HG03575 (cell line): ENCODE results near the gene PADI3.

Experiments used
- ATAC-seq: cut with Tn5 transposase; IDR thresholded peaks from one replicate; pipeline ENCODE4 v1.9.1; 2021; ENCODE audit not compliant: unreplicated experiment, insufficient number of reproducible peaks, low FRiP score; ENCODE audit errors: extremely low read depth

The PADI3 gene

GRCh38 chr1:17213148-17213781, 35.6 kb upstream of the PADI3 start:
- ATAC-seq, result no peak

GRCh38 chr1:17213782-17214148, 35.1 kb upstream of the PADI3 start:
- no peak for ATAC-seq

GRCh38 chr1:17214876-17215544, 33.9 kb upstream of the PADI3 start:
- ATAC-seq, result no peak

DNA sequence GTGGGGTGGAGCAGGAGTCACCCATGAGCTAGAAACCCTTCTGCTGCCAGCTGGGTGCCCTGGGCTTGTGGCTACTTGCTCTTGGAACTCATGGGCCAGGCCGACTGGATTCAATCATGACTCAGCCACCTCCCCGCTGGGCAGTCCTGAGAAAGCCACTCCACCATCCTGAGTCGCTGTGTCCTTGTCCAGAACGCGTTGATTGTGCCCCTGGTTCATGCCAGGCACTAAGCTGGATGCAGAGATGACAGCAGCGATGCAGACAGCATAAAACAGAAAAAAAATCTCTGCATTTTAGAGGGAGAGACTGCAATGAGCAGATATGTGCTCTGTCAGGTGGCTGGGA, 33.4 kb upstream of the PADI3 start:
- no peak for ATAC-seq

DNA sequence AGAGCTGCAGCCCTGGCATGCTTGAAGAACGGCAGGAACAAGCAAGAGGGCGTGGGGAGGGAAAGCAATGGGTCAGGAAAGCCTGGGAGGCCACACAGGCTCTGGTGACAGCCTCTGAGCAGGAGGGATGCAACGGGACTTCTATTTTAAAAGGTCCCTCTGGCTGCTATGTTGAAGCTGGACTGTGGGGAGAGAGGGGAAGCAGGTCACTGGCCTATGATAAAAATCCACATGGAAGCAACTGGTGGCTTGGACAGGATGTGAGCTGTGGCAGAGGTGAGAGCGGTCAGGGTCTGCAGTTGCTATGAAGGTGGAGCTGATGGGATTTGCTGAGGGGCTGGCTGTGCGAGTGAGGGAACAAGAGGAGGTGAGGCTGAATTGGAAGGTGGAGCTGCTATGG, 32.8 kb upstream of the PADI3 start:
- ATAC-seq, result no peak

DNA sequence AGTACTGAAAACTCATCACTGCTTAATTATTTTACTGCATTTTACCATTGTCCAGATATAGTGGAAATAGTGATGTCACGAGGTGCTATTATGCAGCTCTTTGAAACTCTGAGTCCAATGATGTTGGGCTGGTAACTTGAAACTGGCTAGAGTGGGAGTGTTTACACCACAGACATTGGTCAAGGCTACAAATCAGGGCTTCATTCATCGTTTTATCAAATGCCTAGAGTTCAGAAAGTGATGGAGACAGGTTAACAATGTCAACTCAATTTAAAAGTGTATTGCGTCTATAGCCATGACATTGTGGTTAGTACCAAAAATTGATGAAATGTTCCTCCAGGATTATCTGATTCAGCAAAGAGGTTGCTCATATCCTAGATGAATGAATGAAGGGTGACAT, 31.3 kb upstream of the PADI3 start:
- no peak for ATAC-seq

DNA sequence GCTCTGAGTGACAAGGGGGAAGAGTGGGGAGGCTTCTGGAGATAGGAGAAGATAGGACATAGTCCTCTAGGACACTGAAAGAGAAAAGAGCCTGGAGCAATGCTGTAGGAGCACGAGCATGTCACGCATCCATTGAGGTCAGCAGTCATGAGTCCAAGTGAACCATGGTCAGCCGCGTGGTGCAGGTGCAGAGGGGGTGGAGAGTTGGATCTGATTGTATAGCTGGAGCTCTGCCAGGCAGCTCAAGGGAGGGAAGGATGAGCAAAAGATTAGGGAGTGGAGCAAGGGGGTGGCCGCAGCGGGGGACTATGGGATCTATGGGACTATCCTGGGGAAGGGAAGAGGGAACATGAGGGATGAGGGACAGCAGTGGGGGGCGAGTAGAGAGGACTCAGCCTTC, 30.0 kb upstream of the PADI3 start:
- ATAC-seq, result no peak

DNA sequence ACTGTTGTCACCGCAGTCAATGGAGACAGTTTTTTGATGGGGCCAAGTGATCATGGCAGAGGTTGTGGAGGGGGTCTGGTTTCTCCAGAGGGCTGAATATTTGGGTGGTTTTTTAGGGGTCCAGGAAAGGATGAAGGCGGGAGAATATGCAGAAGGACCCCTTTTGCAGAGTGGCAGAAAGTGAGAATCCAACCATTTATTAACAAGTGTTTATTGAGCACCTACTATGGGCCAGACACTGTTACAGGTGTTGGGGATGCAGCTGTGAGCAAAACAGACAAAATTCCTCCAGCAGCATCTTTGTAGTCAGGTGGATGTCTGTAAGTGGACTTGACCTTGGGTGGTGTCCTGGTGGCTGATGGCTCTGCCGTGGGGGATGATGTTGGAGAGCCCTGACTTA, 28.6 kb upstream of the PADI3 start:
- ATAC-seq, result no peak

- no peak for ATAC-seq
Measured at GRCh38 chr1:17222557-17222956, 26.3 kb upstream of the PADI3 start.

- no peak for ATAC-seq
Measured at GRCh38 chr1:17224434-17224833, 24.5 kb upstream of the PADI3 start.

DNA sequence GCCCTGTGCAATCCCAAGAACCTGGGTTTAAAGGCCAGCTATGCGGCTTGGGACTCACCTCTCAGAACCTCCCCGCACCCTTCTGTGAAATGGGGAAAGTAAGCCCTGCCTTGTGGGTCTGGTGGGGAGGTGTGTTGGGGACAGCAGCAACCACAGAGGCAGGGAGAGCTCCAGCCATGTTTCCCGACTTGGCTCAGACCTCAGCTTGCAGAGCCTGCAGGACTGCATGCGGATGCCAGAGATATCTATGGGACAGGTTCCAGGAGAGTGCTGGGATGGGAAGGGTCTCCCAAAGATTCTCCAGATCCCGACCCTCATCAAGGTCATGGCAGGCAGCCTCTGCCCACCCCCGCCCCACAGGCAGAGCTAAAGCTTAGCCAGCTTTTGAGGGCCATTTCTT, 23.8 kb upstream of the PADI3 start:
- no peak for ATAC-seq

DNA sequence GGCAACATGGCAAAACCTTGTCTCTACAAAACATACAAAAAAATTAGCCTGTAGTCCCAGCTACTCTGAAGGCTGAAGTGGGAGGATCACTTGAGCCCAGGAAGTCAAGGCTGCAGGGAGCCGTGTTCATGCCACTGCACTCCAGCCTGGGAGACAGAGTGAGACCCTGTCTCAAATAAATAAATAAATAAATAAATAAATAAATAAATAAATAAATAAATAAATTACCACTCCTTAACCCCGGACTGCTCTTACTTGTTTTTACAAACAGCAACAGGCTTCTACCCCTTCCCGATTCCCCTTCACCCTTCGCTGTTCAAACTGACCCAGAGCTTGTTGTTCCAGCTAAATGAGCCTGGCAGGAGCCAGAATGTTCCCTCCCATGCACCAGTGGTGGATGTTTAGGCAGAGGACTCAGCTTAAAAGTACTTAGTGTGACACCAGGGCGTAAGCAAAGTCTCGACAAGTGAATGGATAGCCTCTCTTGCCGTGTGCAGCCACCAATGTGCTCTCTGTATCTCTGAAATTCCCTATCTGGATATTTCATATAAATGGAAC, 21.5 kb upstream of the PADI3 start:
- no peak for ATAC-seq

DNA sequence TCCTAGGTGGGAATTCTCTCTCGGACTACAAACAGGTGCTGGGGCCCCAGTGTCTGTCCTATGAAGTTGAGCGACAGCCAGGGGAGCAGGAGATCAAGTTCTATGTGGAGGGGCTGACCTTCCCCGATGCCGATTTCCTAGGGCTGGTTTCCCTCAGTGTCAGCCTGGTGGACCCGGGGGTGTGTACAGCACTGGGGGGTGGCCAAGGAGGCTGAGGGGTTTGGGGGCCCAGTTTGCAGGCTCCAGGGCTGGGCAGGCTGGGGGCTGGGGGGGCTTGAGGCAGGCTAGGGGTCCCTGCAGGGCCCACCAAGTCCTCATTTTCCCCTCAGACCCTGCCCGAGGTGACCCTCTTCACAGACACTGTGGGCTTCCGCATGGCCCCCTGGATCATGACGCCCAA, 20.3 kb upstream of the PADI3 start:
- no peak for ATAC-seq

DNA sequence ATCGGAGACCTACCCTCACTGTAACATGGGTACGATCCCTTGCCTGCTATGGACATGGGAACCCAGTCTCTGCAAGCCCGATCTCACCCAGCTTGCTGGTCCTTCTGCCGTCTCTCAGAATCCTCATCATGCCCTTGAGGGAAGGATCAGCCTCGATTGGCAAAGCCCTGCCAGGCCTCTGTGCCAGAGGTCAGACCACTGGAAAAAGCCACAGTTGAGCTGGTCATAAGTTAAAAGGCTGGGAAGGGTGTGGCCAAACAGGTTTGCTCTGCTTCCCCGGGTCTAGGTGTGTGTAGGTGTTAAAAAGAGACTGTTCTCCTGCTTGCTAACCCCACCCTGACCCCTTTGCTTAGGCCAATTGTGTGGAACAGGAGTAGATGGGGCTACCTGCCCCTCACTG, 19.5 kb upstream of the PADI3 start:
- no peak for ATAC-seq

GRCh38 chr1:17230106-17230505, 18.8 kb upstream of the PADI3 start:
- ATAC-seq, result no peak

- ATAC-seq, result no peak
Measured at GRCh38 chr1:17230671-17231310, 18.1 kb upstream of the PADI3 start.

- no peak for ATAC-seq
Measured at GRCh38 chr1:17232759-17233661, 15.9 kb upstream of the PADI3 start.

GRCh38 chr1:17233675-17234320, 15.1 kb upstream of the PADI3 start:
- ATAC-seq, result no peak

DNA sequence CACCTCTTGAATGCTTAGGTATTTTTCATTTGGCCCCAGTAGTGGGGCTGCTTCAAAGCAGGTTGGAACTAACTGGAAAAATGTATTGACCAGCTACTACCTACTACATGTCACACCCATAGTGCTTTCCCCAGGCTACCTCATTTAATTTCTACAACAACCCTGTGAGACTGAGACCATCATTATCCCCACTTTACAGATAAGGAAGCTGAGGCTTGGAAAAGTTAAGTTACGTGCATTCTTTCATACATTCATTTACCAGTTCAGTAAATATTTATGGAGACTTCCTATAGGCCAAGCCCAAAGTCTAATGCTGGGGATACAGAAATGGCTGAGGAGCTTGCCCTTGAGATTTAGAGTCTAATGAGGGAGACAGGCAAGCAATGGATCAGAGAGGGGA, 14.5 kb upstream of the PADI3 start:
- no peak for ATAC-seq
